ENCODE measurements around the gene DCAKD. TPM values are rescaled to one million over a fixed set of nuclear protein-coding genes. Genes with fewer than 3 reads are reported as not detected.

The DCAKD gene
- total and polyA plus RNA-seq, 10 of the 15 experiments (the other 5 are each of a cell fraction or from before 2014, with no cell fraction given): 11.6 to 62.7 (median 38.3) TPM

GRCh38 chr17:45018848-45019711 lies 32.4 kb downstream of the DCAKD start (continued):
- TF ChIP-seq CREB1 (IDR thresholded peaks at IDR 0.05; ENCODE audit: low read depth): no peak
- no peak for TF ChIP-seq SMAD5 (IDR thresholded peaks at IDR 0.05; ENCODE audit: low read depth)
- TF ChIP-seq YBX1 (IDR thresholded peaks at IDR 0.05): no peak
- TF ChIP-seq TAF1 (IDR thresholded peaks at IDR 0.05; ENCODE audit: borderline replicate concordance, low read depth, low read length): no peak
- TF ChIP-seq PAX8 (IDR thresholded peaks at IDR 0.05): no peak
- TF ChIP-seq KAT2A (conservative IDR thresholded peaks at IDR 0.05; ENCODE audit: control insufficient read depth, low read depth, low read length): no peak
- TF ChIP-seq EP300 (IDR thresholded peaks at IDR 0.05; ENCODE audit: borderline replicate concordance in 1 of 2, control insufficient read depth in 1 of 2, low read depth in 2 of 2, low read length in 2 of 2): no peak
- TF ChIP-seq IKZF2 (IDR thresholded peaks at IDR 0.05): no peak
- no peak for TF ChIP-seq EED (IDR thresholded peaks at IDR 0.05; ENCODE audit: low read depth)
- TF ChIP-seq POLR2A (IDR thresholded peaks at IDR 0.05; ENCODE audit: low read depth, low read length): no peak
- no peak for TF ChIP-seq EZH2 (IDR thresholded peaks at IDR 0.05; ENCODE audit: borderline replicate concordance, control insufficient read depth, low read depth, low read length)
- no peak for TF ChIP-seq MYC (IDR thresholded peaks at IDR 0.05; ENCODE audit: insufficient read depth, insufficient read length, insufficient replicate concordance, low read length, severe bottlenecking)
- TF ChIP-seq YY1 (IDR thresholded peaks at IDR 0.05; ENCODE audit: low read depth, low read length): peak; percentile 29; the same call in 1 of the 2 replicates
- no peak for TF ChIP-seq TCF12 (IDR thresholded peaks at IDR 0.05; ENCODE audit: low read depth, low read length)
- TF ChIP-seq ZNF384 (IDR thresholded peaks at IDR 0.05; ENCODE audit: borderline replicate concordance, low read depth, low read length): no peak
- no peak for TF ChIP-seq SP1 (IDR thresholded peaks at IDR 0.05; ENCODE audit: low read depth, low read length)
- TF ChIP-seq JUND (IDR thresholded peaks at IDR 0.05; ENCODE audit: low read depth, low read length): no peak
- TF ChIP-seq RCOR1 (conservative IDR thresholded peaks at IDR 0.05; ENCODE audit: low read depth, low read length): no peak
- no peak for TF ChIP-seq ATF2 (IDR thresholded peaks at IDR 0.05; ENCODE audit: low read length)
- no peak for TF ChIP-seq RAD21 (IDR thresholded peaks at IDR 0.05; ENCODE audit: insufficient read depth, low read depth, low read length)
- TF ChIP-seq IRF4 (IDR thresholded peaks at IDR 0.05; ENCODE audit: low read depth, low read length): no peak
- peak; percentile 92 for TF ChIP-seq GATAD2B (conservative IDR thresholded peaks at IDR 0.05; ENCODE audit: low read depth)
- no peak for TF ChIP-seq SUZ12 (IDR thresholded peaks at IDR 0.05; ENCODE audit: unreplicated experiment)
- no peak for TF ChIP-seq NFYB (IDR thresholded peaks at IDR 0.05; ENCODE audit: insufficient read depth, low read depth, low read length)
- TF ChIP-seq ASH2L (IDR thresholded peaks at IDR 0.05; ENCODE audit: borderline replicate concordance, low read depth): no peak
- no peak for TF ChIP-seq CUX1 (IDR thresholded peaks at IDR 0.05; ENCODE audit: insufficient replicate concordance, low read depth, low read length)
